Measurements from ENCODE around the gene CSPG4.
A peak's percentile ranks its signal among the peaks of the same experiment; 100 is the strongest.

- TF ChIP-seq MTA3 (IDR thresholded peaks at IDR 0.05; ENCODE audit: borderline replicate concordance, low read length) (no peak), POLR2A (IDR thresholded peaks at IDR 0.05; ENCODE audit: low read depth, low read length) (peak; percentile 87), CTCF (IDR thresholded peaks at IDR 0.05 in 2 of 3, conservative IDR thresholded peaks at IDR 0.05 in 1 of 3; ENCODE audit: control insufficient read depth in 2 of 3, extremely low read depth in 1 of 3, insufficient read depth in 1 of 3, low read depth in 3 of 3, low read length in 3 of 3) (no peak)
These were observed 86.9 kb downstream of the CSPG4 start, which contains the start of gene SNUPN for GRCh38 chr15:75625542-75626347.
